ENCODE measurements around the gene DAD1.
A peak's percentile ranks its signal among the peaks of the same experiment; 100 is the strongest.

The DAD1 gene

GRCh38 chr14:22537436-22538310, 51.4 kb downstream of the DAD1 start:
- no peak for DNase-seq (ENCODE audit: low read depth in 2 of 2)

DNA sequence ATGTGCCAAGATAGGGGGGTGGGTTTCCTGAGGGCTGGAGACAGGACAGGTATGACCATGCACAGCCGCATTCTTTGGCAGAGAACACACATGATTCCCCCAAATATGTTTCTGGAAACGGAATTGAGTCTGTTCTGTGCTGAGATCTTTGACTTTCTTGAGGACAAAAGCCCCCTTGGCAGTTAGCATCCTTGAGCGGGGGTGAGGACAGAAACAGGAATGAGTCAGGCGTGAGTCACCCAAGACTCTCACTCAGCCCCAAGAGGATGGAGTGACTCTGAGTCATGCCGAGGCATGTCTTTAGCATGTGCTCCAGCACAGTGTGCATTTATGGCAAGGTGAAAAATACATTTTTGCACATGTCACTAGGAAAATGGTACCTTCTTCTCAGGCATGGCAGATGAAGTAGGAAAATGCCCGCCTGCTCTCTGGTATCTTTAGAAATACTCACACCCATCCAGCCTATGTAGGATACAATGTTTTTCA, 52.1 kb downstream of the DAD1 start:
- peak; percentile 57 for DNase-seq (ENCODE audit: low read depth in 2 of 2)

GRCh38 chr14:22535916-22536315, 53.1 kb downstream of the DAD1 start:
- no peak for DNase-seq (ENCODE audit: low read depth in 2 of 2)

GRCh38 chr14:22535126-22535525, 53.9 kb downstream of the DAD1 start:
- no peak for DNase-seq (ENCODE audit: low read depth in 2 of 2)

- no peak for DNase-seq (ENCODE audit: low read depth in 2 of 2)
Observed at GRCh38 chr14:22534547-22534946, 54.5 kb downstream of the DAD1 start.

- DNase-seq (ENCODE audit: low read depth in 2 of 2): no peak
Observed at GRCh38 chr14:22533739-22534359, 55.2 kb downstream of the DAD1 start.

GRCh38 chr14:22533057-22533704, 55.8 kb downstream of the DAD1 start:
- no peak for DNase-seq (ENCODE audit: low read depth in 2 of 2)

- no peak for DNase-seq (ENCODE audit: low read depth in 2 of 2)
Observed at GRCh38 chr14:22532345-22533056, 56.5 kb downstream of the DAD1 start.

DNA sequence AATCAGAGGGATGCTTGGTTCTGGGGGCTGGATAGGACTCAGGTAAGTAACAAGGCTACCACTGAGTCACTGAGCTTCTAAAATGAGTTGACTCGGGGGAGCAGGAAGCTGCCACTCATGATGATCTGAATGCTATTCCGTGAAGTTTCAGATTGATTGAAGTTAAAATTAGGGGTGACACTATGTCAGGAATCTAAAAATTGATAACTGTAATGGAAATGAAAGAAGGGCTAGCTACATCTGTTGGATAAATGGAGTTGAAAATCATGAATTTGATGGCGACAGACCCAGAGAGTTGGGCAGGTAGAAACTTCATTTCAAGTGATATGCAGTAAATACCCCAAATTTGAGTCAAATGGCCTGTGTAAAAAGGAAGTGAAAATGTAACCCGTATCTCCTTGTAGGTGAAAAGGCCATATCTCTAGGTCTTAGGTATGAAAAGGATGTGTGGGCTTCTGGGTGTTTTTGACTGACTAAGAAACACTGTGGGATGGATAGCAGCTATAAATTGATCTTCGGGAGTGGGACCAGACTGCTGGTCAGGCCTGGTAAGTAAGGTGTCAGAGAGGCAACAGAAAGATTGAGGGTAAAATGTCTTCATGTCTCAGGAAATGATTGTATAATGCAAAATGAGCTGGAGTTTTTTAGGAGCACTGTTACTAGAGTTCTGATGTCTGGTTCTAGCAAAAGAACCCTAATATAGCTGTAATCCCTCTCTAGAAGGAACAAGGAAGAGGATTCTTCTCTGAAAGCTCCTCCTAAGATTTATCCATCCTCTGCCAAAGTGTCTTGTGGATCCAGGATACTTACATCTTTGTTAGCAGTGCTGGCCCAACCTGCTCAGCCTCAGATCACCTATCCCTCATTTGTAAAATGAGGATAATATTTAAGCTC, 57.3 kb downstream of the DAD1 start:
- DNase-seq (ENCODE audit: low read depth in 2 of 2): no peak

- no peak for DNase-seq (ENCODE audit: low read depth in 2 of 2)
Observed at GRCh38 chr14:22530127-22530526, 58.9 kb downstream of the DAD1 start.

DNA sequence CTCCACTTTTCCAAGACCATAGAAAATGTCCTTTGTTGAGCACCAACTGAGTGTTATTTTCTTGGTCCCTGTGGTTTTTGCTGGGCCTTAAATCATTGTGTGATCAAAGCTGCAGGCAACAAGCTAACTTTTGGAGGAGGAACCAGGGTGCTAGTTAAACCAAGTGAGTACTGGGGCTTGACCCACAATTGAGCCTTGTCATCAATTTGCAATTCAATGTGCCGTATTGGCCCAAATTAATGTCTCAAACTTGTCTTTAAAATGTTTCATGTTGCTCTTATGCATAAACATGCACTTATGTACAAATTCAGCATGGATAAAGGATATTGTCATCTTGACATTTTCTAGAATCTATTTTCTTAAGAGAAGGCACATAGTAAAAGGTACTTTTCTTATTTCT, 62.3 kb downstream of the DAD1 start:
- DNase-seq (ENCODE audit: low read depth in 2 of 2): no peak

DNA sequence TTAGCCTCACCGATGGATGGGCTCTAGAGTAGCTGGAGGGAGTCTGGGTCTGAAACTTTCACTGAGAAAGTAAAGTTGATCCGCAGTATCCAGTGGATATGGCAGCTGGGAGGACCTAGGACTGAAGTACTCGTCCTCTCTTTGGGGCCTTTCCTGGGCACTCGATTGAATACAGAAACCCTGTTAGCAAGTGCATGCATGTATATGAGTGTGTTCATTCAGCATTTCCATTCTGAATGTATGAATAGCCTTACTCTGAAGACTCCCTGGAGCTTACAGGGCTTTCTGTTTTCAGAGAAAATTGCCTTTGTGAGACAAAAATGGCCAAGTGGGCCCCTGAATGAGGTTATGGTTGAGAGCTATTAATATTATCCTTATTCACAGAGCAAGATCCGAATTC, 62.8 kb downstream of the DAD1 start:
- DNase-seq (ENCODE audit: low read depth in 2 of 2): no peak

DNA sequence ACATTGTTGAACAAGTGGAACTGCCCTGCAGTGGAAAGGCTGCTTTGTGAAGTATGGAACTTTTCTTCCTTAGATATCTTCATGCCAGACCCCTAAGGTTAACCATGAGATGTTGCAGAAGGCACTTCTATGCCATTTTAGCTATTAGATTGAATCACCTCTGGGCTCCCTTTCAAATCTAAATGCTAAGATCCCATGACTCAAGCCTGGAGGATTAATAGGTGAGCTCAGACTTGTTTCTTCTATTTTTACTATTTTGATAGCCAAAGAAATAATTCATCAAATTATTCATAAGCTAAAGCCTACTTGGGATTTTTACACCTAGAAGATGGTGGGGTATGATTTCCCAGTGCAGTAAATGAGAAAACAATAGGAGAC, 64.3 kb downstream of the DAD1 start:
- DNase-seq (ENCODE audit: low read depth in 2 of 2): no peak

GRCh38 chr14:22524115-22524783, 64.8 kb downstream of the DAD1 start:
- DNase-seq (ENCODE audit: low read depth in 2 of 2): no peak

DNA sequence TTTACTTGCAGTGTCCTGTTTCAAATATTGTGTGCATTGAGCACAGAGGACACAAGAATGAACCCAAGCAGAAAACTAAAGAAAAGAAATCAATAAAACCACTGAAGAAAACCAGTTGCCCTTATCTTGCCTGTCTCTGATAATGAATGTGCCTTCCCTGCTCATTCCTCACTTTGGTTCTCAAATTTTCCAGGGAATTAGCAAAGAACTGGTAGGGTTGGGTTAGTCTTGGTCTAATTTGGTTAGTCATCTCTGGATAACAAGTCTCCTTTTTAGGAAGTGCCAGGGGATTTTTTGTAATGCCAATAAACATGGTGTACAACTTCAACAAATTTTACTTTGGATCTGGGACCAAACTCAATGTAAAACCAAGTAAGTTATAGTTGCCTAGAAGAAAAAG, 65.7 kb downstream of the DAD1 start:
- no peak for DNase-seq (ENCODE audit: low read depth in 2 of 2)

GRCh38 chr14:22522466-22522957, 66.5 kb downstream of the DAD1 start:
- no peak for DNase-seq (ENCODE audit: low read depth in 2 of 2)

DNA sequence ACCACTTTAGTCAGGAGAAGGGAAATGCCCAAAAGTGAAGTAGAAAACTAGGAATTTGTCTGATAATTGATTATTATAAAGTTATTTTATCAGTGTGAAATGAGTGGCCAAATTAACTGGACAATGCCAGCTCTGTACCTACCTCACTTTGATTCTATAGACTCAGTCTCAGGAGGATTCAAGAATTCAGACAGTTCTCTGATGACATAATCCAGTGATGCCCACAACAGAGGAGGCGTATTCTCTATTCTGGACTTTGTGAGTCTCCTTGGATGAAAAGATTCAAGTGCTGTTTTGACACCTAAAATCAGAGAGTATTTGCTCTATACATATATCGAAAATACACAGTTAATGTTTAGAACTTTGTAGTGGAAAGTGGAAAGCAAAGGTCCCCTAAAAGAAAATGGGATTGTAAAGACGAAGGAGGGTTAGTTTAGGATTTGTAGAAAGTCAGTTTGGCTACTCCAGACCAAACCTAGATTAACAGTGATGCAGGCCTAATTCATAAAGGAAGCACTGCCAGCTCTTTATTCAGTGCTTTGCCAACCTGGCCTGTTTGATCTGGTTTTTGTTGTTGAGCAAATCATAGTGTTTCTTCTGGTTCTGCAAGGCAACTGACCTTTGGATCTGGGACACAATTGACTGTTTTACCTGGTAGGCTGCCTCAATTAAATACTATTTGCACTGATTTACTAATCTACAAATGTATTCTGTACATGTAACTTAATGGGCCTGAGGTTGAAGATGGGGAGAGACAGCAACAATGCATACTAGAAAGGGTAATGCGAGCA, 67.4 kb downstream of the DAD1 start:
- DNase-seq (ENCODE audit: low read depth in 2 of 2): no peak

DNA sequence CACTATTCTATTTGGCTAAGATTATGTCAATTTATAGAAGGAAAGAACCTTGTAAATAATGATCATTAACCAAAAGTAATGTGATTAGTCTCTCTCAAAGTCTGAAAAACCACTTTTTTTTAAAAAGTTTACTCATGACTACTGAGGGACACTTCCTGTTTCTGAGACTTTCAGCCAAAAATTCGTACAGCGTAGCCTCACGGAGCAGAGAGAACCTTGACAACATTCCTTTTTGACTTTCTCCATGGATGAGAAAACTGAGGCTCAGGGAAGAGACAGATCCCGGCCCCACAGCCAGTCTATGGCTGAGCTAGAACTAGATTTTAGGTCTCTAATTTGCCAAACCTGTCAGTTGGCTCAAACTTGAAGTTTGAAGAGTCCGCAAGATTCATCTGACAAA, 68.2 kb downstream of the DAD1 start:
- DNase-seq (ENCODE audit: low read depth in 2 of 2): no peak

GRCh38 chr14:22519877-22520685, 68.9 kb downstream of the DAD1 start:
- no peak for DNase-seq (ENCODE audit: low read depth in 2 of 2)

Data from stimulated activated CD4-positive, alpha-beta T cell treated with anti-CD3 and anti-CD28 coated beads, Interleukin-1b, Interleukin-23, amount 100 ng/mL, for 1 hour (primary cell).